Neural cell (in vitro differentiated cells): ENCODE data around the gene HUNK. TPM values are rescaled to one million over a fixed set of nuclear protein-coding genes. Genes with fewer than 3 reads are reported as not detected.

Source experiments
- H2AFZ ChIP-seq: fragments of 200-600, 300-800 bp; sonication (generic), shearing (Covaris generic); 2 replicates; pipeline ENCODE4 v1.6.0; 2014; ENCODE audit warnings: low read depth, mild to moderate bottlenecking, antibody characterized with exemption, low read length, moderate library complexity
- H3F3A ChIP-seq: fragments of 200-600 bp; shearing (Covaris generic); 2 replicates; pipeline ENCODE4 v1.6.1; 2016; ENCODE audit warnings: mild to moderate bottlenecking, moderate library complexity, mixed read lengths, antibody characterized with exemption, low read length; ENCODE audit not compliant: insufficient read depth, poor library complexity, severe bottlenecking
- H3K27ac ChIP-seq: fragments of 200-600, 300-800 bp; sonication (generic), shearing (Covaris generic); 2 replicates; pipeline ENCODE4 v1.5.1; 2014; ENCODE audit warnings: mild to moderate bottlenecking, low read length, moderate library complexity
- H3K27me3 ChIP-seq: fragments of 300-800, 200-600 bp; sonication (generic), shearing (Covaris generic); 2 replicates; pipeline ENCODE4 v1.6.0; 2014; ENCODE audit warnings: mild to moderate bottlenecking, low read depth, low read length, moderate library complexity; ENCODE audit not compliant: insufficient read depth
- H3K36me3 ChIP-seq: fragments of 300-800, 200-600 bp; sonication (generic), shearing (Covaris generic); 2 replicates; pipeline ENCODE4 v1.5.1; 2014; ENCODE audit warnings: mild to moderate bottlenecking, antibody characterized with exemption, low read length, moderate library complexity; ENCODE audit not compliant: insufficient read depth
- H3K4me2 ChIP-seq: fragments of 300-800, 200-600 bp; sonication (generic), shearing (Covaris generic); 2 replicates; pipeline ENCODE4 v1.6.0; 2014; ENCODE audit warnings: mild to moderate bottlenecking, low read length
- H3K4me3 ChIP-seq: fragments of 300-800, 200-600 bp; sonication (generic), shearing (Covaris generic); 2 replicates; pipeline ENCODE4 v1.5.1; 2014; ENCODE audit warnings: mild to moderate bottlenecking, low read length, moderate library complexity
- H3K79me2 ChIP-seq: fragments of 200-600 bp; shearing (Covaris generic); replicated peaks from 2 replicates; pipeline ENCODE4 v1.6.0; 2014; ENCODE audit warnings: mild to moderate bottlenecking, low read length, moderate library complexity; ENCODE audit not compliant: insufficient read depth
- H3K9ac ChIP-seq: fragments of 300-800, 200-600 bp; sonication (generic), shearing (Covaris generic); 2 replicates; pipeline ENCODE4 v1.6.1; 2016; ENCODE audit warnings: mild to moderate bottlenecking, low read length, mixed read lengths
- H3K9me2 ChIP-seq: fragments of 200-600 bp; shearing (Covaris generic); 2 replicates; pipeline ENCODE4 v1.6.1; 2016; ENCODE audit warnings: mild to moderate bottlenecking, low read length, mixed read lengths; ENCODE audit not compliant: insufficient read depth
- H3K9me3 ChIP-seq: fragments of 200-600, 300-800 bp; sonication (generic), shearing (Covaris generic); 2 replicates; pipeline ENCODE4 v1.6.1; 2016; ENCODE audit warnings: mild to moderate bottlenecking, mixed run types, low read length, moderate library complexity, mixed read lengths
- H4K20me1 ChIP-seq: fragments of 200-600 bp; shearing (Covaris generic); 2 replicates; pipeline ENCODE4 v1.6.1; 2016; ENCODE audit warnings: mild to moderate bottlenecking, mixed run types; ENCODE audit not compliant: insufficient read depth
- CTCF ChIP-seq: fragments of 450-650 bp; IDR thresholded peaks from 2 replicates; pipeline ENCODE4 v1.5.1; 2014; ENCODE audit warnings: antibody characterized with exemption, mild to moderate bottlenecking, moderate library complexity; ENCODE audit not compliant: poor library complexity, severe bottlenecking
- EP300 ChIP-seq: fragments of 450-650 bp; conservative IDR thresholded peaks from 2 replicates; pipeline ENCODE4 v1.6.1; 2014; ENCODE audit warnings: antibody characterized with exemption, mild to moderate bottlenecking, moderate library complexity; ENCODE audit not compliant: poor library complexity, severe bottlenecking
- EZH2 ChIP-seq: fragments of 200-600, 300-800 bp; shearing (Covaris generic), sonication (generic); IDR thresholded peaks from 2 replicates; pipeline ENCODE4 v1.6.1; 2014; ENCODE audit warnings: antibody characterized with exemption, low read length, borderline replicate concordance, mild to moderate bottlenecking; ENCODE audit not compliant: insufficient read depth, poor library complexity, severe bottlenecking
- MXI1 ChIP-seq: fragments of 450-650 bp; conservative IDR thresholded peaks from 2 replicates; pipeline ENCODE4 v1.6.1; 2014; ENCODE audit warnings: antibody characterized with exemption, mild to moderate bottlenecking; ENCODE audit not compliant: poor library complexity, severe bottlenecking
- POLR2AphosphoS5 ChIP-seq: IDR thresholded peaks from 2 replicates; pipeline ENCODE4 v1.6.1; 2012
- RAD21 ChIP-seq: fragments of 450-650 bp; conservative IDR thresholded peaks from 2 replicates; pipeline ENCODE4 v1.6.1; 2014; ENCODE audit warnings: antibody characterized with exemption, mild to moderate bottlenecking, moderate library complexity
- REST ChIP-seq: IDR thresholded peaks from 2 replicates; pipeline ENCODE4 v1.6.1; 2012; ENCODE audit warnings: borderline replicate concordance
- SMC3 ChIP-seq: fragments of 450-650 bp; conservative IDR thresholded peaks from 2 replicates; pipeline ENCODE4 v1.6.1; 2014; ENCODE audit warnings: antibody characterized with exemption, mild to moderate bottlenecking, moderate library complexity; ENCODE audit not compliant: poor library complexity
- TAF1 ChIP-seq: IDR thresholded peaks from 2 replicates; pipeline ENCODE4 v1.6.1; 2012; ENCODE audit warnings: low read depth
- polyA plus RNA-seq: library from polyadenylated mRNA; depleted of rRNA; stranded (reverse); fragments of >200 nt; gene quantifications from 2 replicates; pipeline ENCODE4 v1.2.3, GENCODE V29; 2014

The HUNK gene
- polyA plus RNA-seq, 1 donor from 2014 or later = 9.3 TPM

- no peaks in the 10 kb centered on the region for H4K20me1 ChIP-seq
- no peak overlapping the region for H3K4me2 ChIP-seq
- no peaks in the 10 kb centered on the region for H3K36me3 ChIP-seq
- no peak overlapping the region for H3K4me3 ChIP-seq
- TF ChIP-seq MXI1 (no peak), RAD21 (no peak), EZH2 (no peak), TAF1 (no peak), SMC3 (no peak), CTCF (no peak), REST (no peak), EP300 (no peak), POLR2AphosphoS5 (no peak)
- H3K9me3 ChIP-seq = no peaks in the 10 kb centered on the region
- H2AFZ ChIP-seq = no peak overlapping the region
- H3K9ac ChIP-seq = no peak overlapping the region
- no peak overlapping the region for H3K27ac ChIP-seq
- peaks cover 26% of the 10 kb centered on the region for H3K79me2 ChIP-seq
- no peaks in the 10 kb centered on the region for H3K9me2 ChIP-seq
- no peaks in the 10 kb centered on the region for H3F3A ChIP-seq
- H3K27me3 ChIP-seq = no peaks in the 10 kb centered on the region
These were observed 12.3 kb downstream of the HUNK start for GRCh38 chr21:31885146-31885545.

GRCh38 chr21:31886915-31887314 lies 14.1 kb downstream of the HUNK start:
- H2AFZ ChIP-seq = no peak overlapping the region
- H3K79me2 ChIP-seq = peaks cover 22% of the 10 kb centered on the region
- H3K9ac ChIP-seq = no peak overlapping the region

More at GRCh38 chr21:31886915-31887314, 14.1 kb downstream of the HUNK start:
- Histone ChIP-seq H3K27ac (no peak overlapping the region), H3F3A (no peaks in the 10 kb centered on the region), H4K20me1 (no peaks in the 10 kb centered on the region), H3K9me3 (no peaks in the 10 kb centered on the region), H3K9me2 (no peaks in the 10 kb centered on the region), H3K4me2 (no peak overlapping the region), H3K36me3 (no peaks in the 10 kb centered on the region), H3K27me3 (no peaks in the 10 kb centered on the region), H3K4me3 (no peak overlapping the region)
- TF ChIP-seq REST (no peak), MXI1 (no peak), SMC3 (no peak), RAD21 (no peak)
